Caco-2 (cell line): ENCODE measurements around the gene HSPH1. TPM values are rescaled to one million over a fixed set of nuclear protein-coding genes. Genes with fewer than 3 reads are reported as not detected.
A peak's percentile ranks its signal among the peaks of the same experiment; 100 is the strongest.

ENCODE experiments used
- Bru-seq: library from RNA; stranded (reverse); fragments of 400-500 nt; gene quantifications from one replicate; lab custom pipeline; 2021; lab: Mats Ljungman, UMichigan
- BruChase-seq, 2 experiments: library from RNA; stranded (reverse); fragments of 400-500 nt; gene quantifications; one replicate each; lab custom pipeline; 2021; lab: Mats Ljungman, UMichigan
- BruUV-seq: library from RNA; stranded (reverse); fragments of 400-500 nt; replicated peaks from 2 replicates; lab custom pipeline; 2021; lab: Mats Ljungman, UMichigan
- CTCF ChIA-PET: fragments of 300-600 bp; sonication (Branson Sonifier 250); formaldehyde crosslinking; loops from one replicate; lab custom pipeline; 2022; ENCODE audit warnings: antibody characterized with exemption; lab: Charles Lee
- POLR2A ChIA-PET: fragments of 300-600 bp; sonication (Branson Sonifier 250); formaldehyde crosslinking; loops from one replicate; lab custom pipeline; 2022; ENCODE audit warnings: antibody characterized with exemption; lab: Charles Lee
- DNase-seq, 2 experiments: peaks; one replicate each; pipeline versions ENCODE4 v3.0.0 to v3.0.0-alpha.2; 2020 to 2022
- H3K27me3 ChIP-seq: replicated peaks from 2 replicates; pipeline ENCODE4 v1.6.0; 2011; ENCODE audit warnings: low read length; ENCODE audit not compliant: control insufficient read depth, insufficient read depth
- H3K36me3 ChIP-seq: 2 replicates; pipeline ENCODE4 v1.5.1; 2011; ENCODE audit warnings: low read length; ENCODE audit not compliant: control insufficient read depth, insufficient read depth
- H3K4me1 ChIP-seq: fragments of 250-450 bp; sonication (Bioruptor Pico); 2 replicates; pipeline ENCODE4 v1.5.1; 2020; ENCODE audit warnings: mild to moderate bottlenecking
- H3K4me3 ChIP-seq: 2 replicates; pipeline ENCODE4 v1.5.1; 2011; ENCODE audit warnings: low read depth, mild to moderate bottlenecking, control low read depth, low read length
- H3K9me3 ChIP-seq: fragments of 250-450 bp; sonication (Bioruptor Pico); 2 replicates; pipeline ENCODE4 v1.5.1; 2020; ENCODE audit warnings: mild to moderate bottlenecking, moderate library complexity
- H3K27ac Mint-ChIP-seq: one replicate; pipeline ENCODE4 v1.8.0; 2022; ENCODE audit warnings: mixed read lengths; ENCODE audit not compliant: unreplicated experiment
- H3K27me3 Mint-ChIP-seq: one replicate; pipeline ENCODE4 v1.8.0; 2022; ENCODE audit warnings: mixed read lengths; ENCODE audit not compliant: insufficient read depth, unreplicated experiment
- H3K36me3 Mint-ChIP-seq: one replicate; pipeline ENCODE4 v1.8.0; 2022; ENCODE audit warnings: mild to moderate bottlenecking, mixed read lengths; ENCODE audit not compliant: insufficient read depth, unreplicated experiment
- H3K4me1 Mint-ChIP-seq: one replicate; pipeline ENCODE4 v1.8.0; 2022; ENCODE audit warnings: low read depth, mixed read lengths; ENCODE audit not compliant: unreplicated experiment
- H3K4me3 Mint-ChIP-seq: one replicate; pipeline ENCODE4 v1.8.0; 2022; ENCODE audit warnings: mild to moderate bottlenecking, moderate library complexity, mixed read lengths; ENCODE audit not compliant: unreplicated experiment
- H3K9me3 Mint-ChIP-seq: one replicate; pipeline ENCODE4 v1.8.0; 2022; ENCODE audit warnings: mixed read lengths; ENCODE audit not compliant: unreplicated experiment
- intact Hi-C: fragments of 100-400 bp; cut with micrococcal nuclease; formaldehyde crosslinking; loops from one replicate; pipeline ENCODE4 v1.10.0; 2022; ENCODE audit not compliant: unreplicated experiment
- long read RNA-seq: library from polyadenylated mRNA; stranded (forward); transcript quantifications from one replicate; pipeline ENCODE4 v2.0.0, GENCODE V29; 2022
- total RNA-seq: library from RNA; stranded (reverse); gene quantifications from 2 replicates; pipeline ENCODE4 v1.2.3, GENCODE V29; 2022
- TF ChIP-seq, protein P1 (sequence below), 2 experiments: fragments of 200-600 bp in 1 of 2; IDR thresholded peaks; 1 replicate in 1 of 2; 2 replicates in 1 of 2; pipeline versions ENCODE4 v1.5.1 to v1.8.0; 2011 to 2022; ENCODE audit warnings: antibody characterized with exemption in 1 of 2, control low read depth in 1 of 2, inconsistent platforms in 1 of 2, low read depth in 1 of 2, low read length in 1 of 2, mild to moderate bottlenecking in 1 of 2, moderate library complexity in 1 of 2; ENCODE audit not compliant: insufficient read depth in 1 of 2, severe bottlenecking in 1 of 2, unreplicated experiment in 1 of 2

The HSPH1 gene
- total RNA-seq (141 and 151 TPM in 2 replicates), Bru-seq, nascent RNA (percentile 86 among the genes with signal in this experiment), BruChase-seq, experiment 1, labeled RNA remaining after a 2-hour chase (percentile 94 among the genes with signal in this experiment), BruChase-seq, experiment 2, labeled RNA remaining after a 6-hour chase (percentile 96 among the genes with signal in this experiment)
- long read RNA-seq, full-length matches to known transcripts: 309 of 373 reads
- long read RNA-seq, partial matches to known transcripts: 28 of 373 reads
- long read RNA-seq, other reads (novel, unspliced or antisense): 36 of 373 reads

GRCh38 chr13:31161557-31162150 lies at the start of gene HSPH1:
HSPH1 (minus strand) TSS chr13:31161904; CDS start chr13:31161582, 322 bp downstream.
- peaks cover 52% of the 10 kb centered on the region for H3K36me3 Mint-ChIP-seq
- peak within 1 kb of the TSS; percentile 91 for H3K4me3 ChIP-seq
- peak within 1 kb of the TSS; percentile 97 for H3K27ac Mint-ChIP-seq
- H3K4me3 Mint-ChIP-seq: peak within 1 kb of the TSS; percentile 98
- BruUV-seq: no TSS peak
- no peaks in the 10 kb centered on the region for H3K9me3 ChIP-seq
- H3K27me3 ChIP-seq: no peaks in the 10 kb centered on the region
- DNase-seq: peak; percentile 99
- no peaks in the 10 kb centered on the region for H3K36me3 ChIP-seq
- TF ChIP-seq, protein P1, sequence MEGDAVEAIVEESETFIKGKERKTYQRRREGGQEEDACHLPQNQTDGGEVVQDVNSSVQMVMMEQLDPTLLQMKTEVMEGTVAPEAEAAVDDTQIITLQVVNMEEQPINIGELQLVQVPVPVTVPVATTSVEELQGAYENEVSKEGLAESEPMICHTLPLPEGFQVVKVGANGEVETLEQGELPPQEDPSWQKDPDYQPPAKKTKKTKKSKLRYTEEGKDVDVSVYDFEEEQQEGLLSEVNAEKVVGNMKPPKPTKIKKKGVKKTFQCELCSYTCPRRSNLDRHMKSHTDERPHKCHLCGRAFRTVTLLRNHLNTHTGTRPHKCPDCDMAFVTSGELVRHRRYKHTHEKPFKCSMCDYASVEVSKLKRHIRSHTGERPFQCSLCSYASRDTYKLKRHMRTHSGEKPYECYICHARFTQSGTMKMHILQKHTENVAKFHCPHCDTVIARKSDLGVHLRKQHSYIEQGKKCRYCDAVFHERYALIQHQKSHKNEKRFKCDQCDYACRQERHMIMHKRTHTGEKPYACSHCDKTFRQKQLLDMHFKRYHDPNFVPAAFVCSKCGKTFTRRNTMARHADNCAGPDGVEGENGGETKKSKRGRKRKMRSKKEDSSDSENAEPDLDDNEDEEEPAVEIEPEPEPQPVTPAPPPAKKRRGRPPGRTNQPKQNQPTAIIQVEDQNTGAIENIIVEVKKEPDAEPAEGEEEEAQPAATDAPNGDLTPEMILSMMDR (IDR thresholded peaks at IDR 0.05; ENCODE audit: insufficient read depth in 1 of 2, low read depth in 1 of 2, low read length in 1 of 2, severe bottlenecking in 1 of 2, unreplicated experiment in 1 of 2): peak; percentile 43 to 45
- peaks cover 18% of the 10 kb centered on the region; the same call in 1 of the 2 replicates for H3K4me1 ChIP-seq
- POLR2A ChIA-PET: no interaction called here
- peaks cover 20% of the 10 kb centered on the region for H3K4me1 Mint-ChIP-seq
- intact Hi-C loops: loop anchor here (1.0 to 5.0 kb wide), 3 partner anchors 11 to 1309 kb away; partner anchors contain the start of genes B3GLCT and UBL3
- no peaks in the 10 kb centered on the region for H3K9me3 Mint-ChIP-seq
- CTCF ChIA-PET: interaction anchor here (1.5 kb wide), 1 partner anchor 38 kb away, joined by 4 read pairs; the partner anchor contains the start of gene B3GLCT
- H3K27me3 Mint-ChIP-seq: no peaks in the 10 kb centered on the region

DNA sequence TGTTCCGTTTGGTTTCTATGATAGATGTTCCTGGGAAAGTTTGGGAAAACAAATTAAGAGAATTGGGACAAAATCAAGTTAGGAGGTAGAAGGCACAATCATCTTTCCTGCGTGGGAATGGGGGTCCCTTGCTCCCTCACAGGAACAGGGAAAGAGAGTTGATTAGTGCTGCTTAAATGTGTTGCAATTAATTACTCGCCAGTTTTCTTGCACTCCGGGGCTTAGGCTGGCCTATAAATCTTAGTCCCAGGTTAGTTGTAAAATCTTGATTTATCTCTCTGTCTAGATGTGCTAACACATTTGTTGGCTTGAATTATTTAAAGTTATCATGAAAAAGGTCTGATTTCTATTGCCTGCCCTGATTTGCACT lies 48.1 kb upstream of the HSPH1 start:
- no peak overlapping the region for H3K4me3 ChIP-seq
- no peak for DNase-seq
- H3K9me3 ChIP-seq: no peaks in the 10 kb centered on the region
- intact Hi-C loops: no loop called here
- no peaks in the 10 kb centered on the region for H3K36me3 ChIP-seq
- Mint-ChIP-seq H3K9me3 (no peaks in the 10 kb centered on the region), H3K4me1 (peaks cover 13% of the 10 kb centered on the region), H3K27me3 (no peaks in the 10 kb centered on the region), H3K27ac (no peak overlapping the region), H3K4me3 (no peak overlapping the region), H3K36me3 (no peaks in the 10 kb centered on the region)
- ChIA-PET CTCF (interaction anchor here (0.6 kb wide), 1 partner anchor 9 kb away, joined by 3 read pairs; no protein-coding TSS in a partner anchor), POLR2A (no interaction called here)
- H3K4me1 ChIP-seq: no peaks in the 10 kb centered on the region
- TF ChIP-seq, protein P1 (IDR thresholded peaks at IDR 0.05; ENCODE audit: insufficient read depth in 1 of 2, low read depth in 1 of 2, low read length in 1 of 2, severe bottlenecking in 1 of 2, unreplicated experiment in 1 of 2): no peak
- no TSS peak for BruUV-seq
- no peaks in the 10 kb centered on the region for H3K27me3 ChIP-seq

GRCh38 chr13:31209172-31209840 lies 47.6 kb upstream of the HSPH1 start:
- Histone ChIP-seq H3K36me3 (no peaks in the 10 kb centered on the region), H3K4me3 (no peak overlapping the region), H3K9me3 (no peaks in the 10 kb centered on the region), H3K27me3 (no peaks in the 10 kb centered on the region), H3K4me1 (no peaks in the 10 kb centered on the region)
- ChIA-PET POLR2A (no interaction called here), CTCF (interaction anchor here (0.6 to 0.7 kb wide), 2 partner anchors 8 to 10 kb away, joined by 3 to 6 read pairs; no protein-coding TSS in a partner anchor)
- intact Hi-C loops: no loop called here
- TF ChIP-seq, protein P1 (IDR thresholded peaks at IDR 0.05; ENCODE audit: insufficient read depth in 1 of 2, low read depth in 1 of 2, low read length in 1 of 2, severe bottlenecking in 1 of 2, unreplicated experiment in 1 of 2): no peak
- no peak overlapping the region for H3K27ac Mint-ChIP-seq
- peaks cover 18% of the 10 kb centered on the region for H3K4me1 Mint-ChIP-seq
- H3K9me3 Mint-ChIP-seq: no peaks in the 10 kb centered on the region
- H3K36me3 Mint-ChIP-seq: no peaks in the 10 kb centered on the region
- H3K4me3 Mint-ChIP-seq: no peak overlapping the region
- DNase-seq: no peak
- no TSS peak for BruUV-seq
- no peaks in the 10 kb centered on the region for H3K27me3 Mint-ChIP-seq
